DMS153 treated with DMSO at 0.1 percent for 48 hours (cell line): Measurements from ENCODE around the gene SPINK4.

Experiments used
- DNase-seq: peaks from one replicate; lab custom pipeline; 2025; ENCODE audit not compliant: unreplicated experiment; lab: John Stamatoyannopoulos, UW

Gene SPINK4

GRCh38 chr9:33229359-33230114 is 10.4 kb upstream of the SPINK4 start:
- DNase-seq, result peak; percentile 67

- no peak for DNase-seq
Observed at GRCh38 chr9:33230756-33231622, 9.0 kb upstream of the SPINK4 start.

GRCh38 chr9:33231623-33231942 is 8.4 kb upstream of the SPINK4 start:
- no peak for DNase-seq

GRCh38 chr9:33232815-33233214 is 7.2 kb upstream of the SPINK4 start:
- no peak for DNase-seq

- DNase-seq, result peak; percentile 9
Observed at GRCh38 chr9:33233626-33234342, 6.2 kb upstream of the SPINK4 start.

GRCh38 chr9:33234511-33235467 is 5.2 kb upstream of the SPINK4 start:
- no peak for DNase-seq

- DNase-seq, result no peak
Observed at GRCh38 chr9:33236571-33236970, 3.4 kb upstream of the SPINK4 start.

GRCh38 chr9:33241298-33241697 is 1.3 kb downstream of the SPINK4 start:
- no peak for DNase-seq

- DNase-seq, result no peak
Observed at GRCh38 chr9:33242609-33243134, 2.7 kb downstream of the SPINK4 start.

GRCh38 chr9:33244137-33244784 is 4.3 kb downstream of the SPINK4 start:
- no peak for DNase-seq

- DNase-seq, result no peak
Observed at GRCh38 chr9:33245341-33245740, 5.4 kb downstream of the SPINK4 start.

GRCh38 chr9:33246269-33246860 is 6.4 kb downstream of the SPINK4 start:
- no peak for DNase-seq

GRCh38 chr9:33248606-33249005 is 8.6 kb downstream of the SPINK4 start:
- no peak for DNase-seq

- DNase-seq, result no peak
Observed at GRCh38 chr9:33249087-33249658, 9.2 kb downstream of the SPINK4 start.

GRCh38 chr9:33249983-33250382 is 10.0 kb downstream of the SPINK4 start:
- DNase-seq, result no peak

GRCh38 chr9:33250458-33250995 is 10.6 kb downstream of the SPINK4 start:
- no peak for DNase-seq

GRCh38 chr9:33254211-33254610 is 14.2 kb downstream of the SPINK4 start:
- no peak for DNase-seq

- DNase-seq, result no peak
Observed at GRCh38 chr9:33255014-33255413, 15.0 kb downstream of the SPINK4 start.

GRCh38 chr9:33255471-33255870 is 15.5 kb downstream of the SPINK4 start:
- DNase-seq, result no peak
